NCI-H82 (cell line): Measurements from ENCODE around the gene CYP2A13.
"Not testable (repeated sequence)": the region's sequence is repeated elsewhere in the genome, so short reads cannot be mapped to it uniquely, and the experiment has no call there.

Experiments
- DNase-seq: peaks from one replicate; lab custom pipeline; 2025; lab: John Stamatoyannopoulos, UW

CYP2A13 gene

DNA sequence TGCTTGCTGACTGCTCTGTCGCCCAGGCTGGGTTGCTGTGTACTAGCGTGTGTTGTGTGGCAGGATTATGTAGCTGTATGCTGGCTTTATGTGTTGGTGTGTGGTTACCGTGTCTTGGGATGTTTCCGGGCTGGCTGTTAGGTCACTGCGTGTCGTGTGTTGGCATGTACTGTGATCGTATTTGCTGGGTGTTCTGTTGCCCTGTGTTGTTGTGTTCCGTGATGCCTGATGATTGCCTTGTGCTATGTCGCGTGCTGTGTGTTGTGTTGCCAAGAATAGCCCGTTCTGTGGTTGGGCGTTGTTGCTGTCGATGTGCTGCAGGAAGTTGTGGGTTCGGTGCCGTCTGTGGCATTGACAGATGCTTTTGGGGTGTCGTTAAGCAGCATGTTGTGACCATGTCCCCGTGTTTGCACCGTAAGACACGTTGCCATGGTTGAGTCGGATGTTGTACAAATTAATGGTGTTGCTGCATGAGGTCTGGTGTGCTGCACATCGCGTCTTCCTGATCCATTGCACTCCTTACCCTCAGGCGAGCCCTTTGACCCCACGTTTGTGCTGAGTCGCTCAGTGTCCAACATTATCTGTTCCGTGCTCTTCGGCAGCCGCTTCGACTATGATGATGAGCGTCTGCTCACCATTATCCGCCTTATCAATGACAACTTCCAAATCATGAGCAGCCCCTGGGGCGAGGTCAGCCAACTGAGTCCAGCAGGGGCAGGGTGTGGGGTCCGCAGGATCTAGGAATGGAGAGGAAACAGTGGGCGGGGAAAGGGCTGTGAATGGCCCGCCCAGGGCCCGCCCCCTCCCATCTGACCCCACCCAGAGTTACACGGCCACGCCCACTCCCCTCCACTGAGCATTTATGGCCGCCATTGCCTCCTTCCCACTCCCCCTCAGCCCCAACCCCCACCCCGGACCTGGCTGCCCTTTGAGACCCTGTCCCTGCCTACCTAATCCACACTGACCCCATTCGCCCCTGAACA, 33.0 kb downstream of the CYP2A13 start:
- DNase-seq, result not testable (repeated sequence)

GRCh38 chr19:41122846-41123245, 34.6 kb downstream of the CYP2A13 start:
- not testable (repeated sequence) for DNase-seq

DNA sequence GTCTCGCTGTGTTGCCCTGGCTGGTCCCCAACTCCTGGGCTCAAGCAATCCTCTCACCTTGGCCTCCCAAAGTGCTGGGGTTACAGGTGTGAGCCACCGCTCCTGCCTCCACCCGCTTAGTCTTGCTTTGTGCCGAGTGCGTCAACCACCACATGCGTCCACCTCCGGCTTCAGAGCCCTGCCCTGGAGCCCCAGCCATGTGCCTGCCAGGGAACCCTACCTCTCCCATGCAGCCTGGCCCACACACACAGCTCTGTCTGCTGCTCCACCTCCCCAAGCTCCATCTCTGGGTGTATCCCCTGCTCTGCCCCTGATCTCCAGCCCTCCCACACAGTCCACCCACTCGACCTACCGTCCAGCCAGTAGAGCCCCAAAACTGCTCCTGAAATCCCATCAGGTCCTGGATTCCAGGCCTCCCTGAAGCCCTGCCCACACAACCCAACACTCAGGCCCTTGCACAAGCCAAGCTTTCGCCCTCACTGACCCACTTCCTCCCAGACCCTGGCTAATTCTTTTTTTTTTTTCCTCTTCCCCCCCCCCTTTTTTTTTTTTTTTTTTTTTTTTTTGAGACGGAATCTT, 35.6 kb downstream of the CYP2A13 start:
- DNase-seq, result no peak

- peak; percentile 24 for DNase-seq
Measured at GRCh38 chr19:41126765-41127203, 38.5 kb downstream of the CYP2A13 start.

GRCh38 chr19:41127362-41127761, 39.1 kb downstream of the CYP2A13 start:
- DNase-seq, result not testable (repeated sequence)

DNA sequence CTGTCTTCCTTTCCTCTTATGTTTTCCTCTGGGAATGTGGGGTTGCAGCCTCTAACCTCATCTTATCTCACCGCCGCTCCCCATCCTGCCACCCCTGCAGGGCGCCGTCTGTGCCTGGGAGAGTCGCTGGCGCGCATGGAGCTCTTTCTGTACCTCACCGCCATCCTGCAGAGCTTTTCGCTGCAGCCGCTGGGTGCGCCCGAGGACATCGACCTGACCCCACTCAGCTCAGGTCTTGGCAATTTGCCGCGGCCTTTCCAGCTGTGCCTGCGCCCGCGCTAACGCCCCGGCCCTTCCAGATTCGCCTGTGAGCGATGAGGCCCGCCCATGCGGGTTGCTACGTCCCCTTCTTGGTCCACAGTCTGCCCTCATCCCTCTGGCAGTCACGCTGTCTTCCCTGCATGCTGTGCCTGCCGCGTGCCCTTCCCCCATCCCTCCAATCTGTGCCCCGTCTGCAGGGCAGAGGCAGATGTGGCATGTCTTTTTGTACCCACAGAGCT, 39.6 kb downstream of the CYP2A13 start:
- peak; percentile 88 for DNase-seq

GRCh38 chr19:41128692-41129091, 40.4 kb downstream of the CYP2A13 start:
- no peak for DNase-seq

- DNase-seq, result peak; percentile 81
Measured at GRCh38 chr19:41131186-41131585, 42.9 kb downstream of the CYP2A13 start.

- DNase-seq, result no peak
Measured at GRCh38 chr19:41133260-41133659, 45.0 kb downstream of the CYP2A13 start.

DNA sequence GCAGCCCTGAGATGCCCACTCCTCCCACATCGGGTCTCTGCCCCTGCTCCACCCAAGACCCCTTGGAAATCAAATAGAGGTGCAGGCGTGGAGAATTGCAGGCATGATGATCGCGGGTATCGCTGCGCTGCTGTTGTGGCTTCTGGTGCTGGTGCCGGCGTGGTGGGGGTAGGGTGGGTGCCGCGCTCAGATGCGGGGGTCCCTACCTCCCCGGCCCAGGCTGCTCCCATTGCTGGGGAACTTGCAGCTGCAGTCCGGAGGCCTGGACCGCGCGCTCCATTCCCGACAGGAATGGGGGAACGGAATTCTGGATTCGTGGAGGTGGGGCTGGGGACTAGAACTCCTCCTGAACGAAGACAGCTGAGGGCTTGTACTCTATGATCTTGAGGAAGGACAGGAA, 46.4 kb downstream of the CYP2A13 start:
- no peak for DNase-seq

GRCh38 chr19:41135390-41136384, 47.4 kb downstream of the CYP2A13 start:
- DNase-seq, result peak; percentile 39

DNA sequence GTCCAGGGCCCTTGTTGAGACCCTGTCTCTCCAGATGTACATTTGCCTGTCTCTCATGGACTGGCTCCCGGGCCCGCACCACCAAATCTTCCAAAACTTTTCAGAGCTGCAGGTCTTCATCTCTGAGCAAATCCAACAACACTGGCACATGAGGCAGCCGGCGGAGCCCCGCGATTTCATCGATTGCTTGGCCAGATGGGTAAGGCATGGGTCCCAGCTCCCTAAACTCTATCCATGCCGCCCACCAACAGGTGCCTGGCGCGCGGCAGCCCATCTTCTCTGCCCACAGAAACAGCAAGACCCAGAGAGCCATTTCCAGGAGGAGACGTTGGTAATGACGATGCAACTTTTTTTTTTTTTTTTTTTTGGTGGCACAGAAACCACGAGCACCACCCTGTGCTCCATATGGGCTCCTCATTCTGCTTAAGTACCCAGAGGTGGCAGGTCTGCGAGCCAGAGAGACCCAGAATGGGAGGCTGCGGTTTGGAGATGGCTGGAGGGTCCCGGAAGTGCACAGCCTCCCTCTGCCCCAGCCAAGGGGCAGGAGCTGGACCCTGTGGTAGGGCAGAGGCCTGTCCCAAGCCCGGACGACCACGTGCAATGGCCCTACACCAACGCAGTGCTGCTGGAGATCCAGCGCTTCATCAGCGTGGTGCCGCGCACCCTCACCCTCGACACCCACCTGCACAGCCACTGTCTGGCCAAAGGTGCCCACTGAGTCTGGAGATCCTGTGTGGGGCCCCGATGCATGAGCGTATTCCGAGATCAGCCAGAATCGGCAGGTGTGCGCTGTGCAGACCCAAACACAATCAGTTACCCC, 48.6 kb downstream of the CYP2A13 start:
- no peak for DNase-seq

- peak; percentile 84 for DNase-seq
Measured at GRCh38 chr19:41144403-41144802, 56.2 kb downstream of the CYP2A13 start.
